RWPE2 (cell line): ENCODE data around the gene FAM181A.

Experiments
- ATAC-seq: fragments of 200-7000 bp; cut with Tn5 transposase; 3 replicates; pipeline ENCODE4 v1.9.1; 2021; ENCODE audit warnings: low read depth
- DNase-seq: peaks from one replicate; pipeline ENCODE4 v3.0.0-alpha.2; 2020; ENCODE audit warnings: low spot score
- H3K27ac ChIP-seq: fragments of 450-650 bp; 2 replicates; pipeline ENCODE4 v1.5.1; 2017; ENCODE audit warnings: mild to moderate bottlenecking; ENCODE audit not compliant: poor library complexity, severe bottlenecking
- H3K27me3 ChIP-seq: fragments of 250-450 bp; sonication (Bioruptor Pico); 2 replicates; pipeline ENCODE4 v1.5.1; 2021; ENCODE audit warnings: mild to moderate bottlenecking, moderate library complexity; ENCODE audit not compliant: insufficient read depth, poor library complexity, severe bottlenecking
- H3K36me3 ChIP-seq: fragments of 250-450 bp; sonication (Bioruptor Pico); 2 replicates; pipeline ENCODE4 v1.5.1; 2020; ENCODE audit warnings: low read depth, mild to moderate bottlenecking, moderate library complexity
- H3K4me1 ChIP-seq: fragments of 250-450 bp; sonication (Bioruptor Pico); 2 replicates; pipeline ENCODE4 v1.5.1; 2021; ENCODE audit warnings: mild to moderate bottlenecking, moderate library complexity; ENCODE audit not compliant: insufficient read depth, poor library complexity, severe bottlenecking
- H3K4me3 ChIP-seq: fragments of 250-450 bp; sonication (Bioruptor Pico); 2 replicates; pipeline ENCODE4 v1.5.1; 2021; ENCODE audit warnings: mild to moderate bottlenecking, moderate library complexity; ENCODE audit not compliant: severe bottlenecking
- H3K9me3 ChIP-seq: fragments of 250-450 bp; sonication (Bioruptor Pico); 2 replicates; pipeline ENCODE4 v1.5.1; 2021; ENCODE audit warnings: mild to moderate bottlenecking, moderate library complexity; ENCODE audit not compliant: severe bottlenecking
- CTCF ChIP-seq: fragments of 450-650 bp; IDR thresholded peaks from one replicate; pipeline ENCODE4 v1.5.1; 2017; ENCODE audit warnings: mild to moderate bottlenecking, moderate library complexity; ENCODE audit not compliant: poor library complexity, severe bottlenecking

The FAM181A gene

GRCh38 chr14:93923626-93924025, 3.5 kb upstream of the FAM181A start:
- TF ChIP-seq CTCF: no peak
- no peak overlapping the region for H3K4me3 ChIP-seq
- H3K27ac ChIP-seq: no peak overlapping the region
- H3K9me3 ChIP-seq: no peaks in the 10 kb centered on the region
- no peaks in the 10 kb centered on the region for H3K36me3 ChIP-seq
- DNase-seq: no peak
- no peaks in the 10 kb centered on the region for H3K4me1 ChIP-seq
- ATAC-seq: no peak
- no peaks in the 10 kb centered on the region for H3K27me3 ChIP-seq

GRCh38 chr14:93924592-93925355, 2.4 kb upstream of the FAM181A start:
- TF ChIP-seq CTCF: no peak
- H3K27me3 ChIP-seq: no peaks in the 10 kb centered on the region
- H3K9me3 ChIP-seq: no peaks in the 10 kb centered on the region

GRCh38 chr14:93925374-93925895, 1.7 kb upstream of the FAM181A start:
- ATAC-seq (no peak), DNase-seq (peak; percentile 48)
- H3K4me3 ChIP-seq: no peak overlapping the region
- H3K4me1 ChIP-seq: no peaks in the 10 kb centered on the region
- no peaks in the 10 kb centered on the region for H3K9me3 ChIP-seq
- no peak for TF ChIP-seq CTCF
- no peaks in the 10 kb centered on the region for H3K36me3 ChIP-seq
- no peak overlapping the region for H3K27ac ChIP-seq
- no peaks in the 10 kb centered on the region for H3K27me3 ChIP-seq

More at GRCh38 chr14:93924592-93925355, 2.4 kb upstream of the FAM181A start:
- Histone ChIP-seq H3K36me3 (no peaks in the 10 kb centered on the region), H3K4me3 (no peak overlapping the region), H3K27ac (no peak overlapping the region), H3K4me1 (no peaks in the 10 kb centered on the region)
- DNase-seq (no peak), ATAC-seq (no peak)

GRCh38 chr14:93926245-93926872, 785 bp upstream of the FAM181A start:
- H3K9me3 ChIP-seq: no peaks in the 10 kb centered on the region
- no peaks in the 10 kb centered on the region for H3K4me1 ChIP-seq
- H3K27me3 ChIP-seq: no peaks in the 10 kb centered on the region
- no peaks in the 10 kb centered on the region for H3K36me3 ChIP-seq
- no peak for ATAC-seq
- no peak overlapping the region for H3K27ac ChIP-seq
- TF ChIP-seq CTCF: no peak
- no peak for DNase-seq
- no peak overlapping the region for H3K4me3 ChIP-seq

- H3K4me1 ChIP-seq: no peaks in the 10 kb centered on the region
- ATAC-seq (no peak), DNase-seq (no peak)
- H3K36me3 ChIP-seq: no peaks in the 10 kb centered on the region
- no peak overlapping the region for H3K27ac ChIP-seq
- no peaks in the 10 kb centered on the region for H3K9me3 ChIP-seq
- no peak for TF ChIP-seq CTCF
- no peaks in the 10 kb centered on the region for H3K27me3 ChIP-seq
- no peak overlapping the region for H3K4me3 ChIP-seq
Measured at GRCh38 chr14:93927800-93928145, 629 bp downstream of the FAM181A start.
